Hepatocyte (in vitro differentiated cells): ENCODE data around the gene ARMC3.

Experiments used
- CTCF ChIP-seq: fragments of 200-600 bp; sonication (generic); IDR thresholded peaks from 2 replicates; pipeline ENCODE4 v1.5.1; 2016; ENCODE audit warnings: antibody characterized with exemption, mild to moderate bottlenecking; ENCODE audit not compliant: poor library complexity
- EZH2 ChIP-seq: fragments of 200-600 bp; sonication (generic); IDR thresholded peaks from 2 replicates; pipeline ENCODE4 v1.6.1; 2016; ENCODE audit warnings: antibody characterized with exemption, mild to moderate bottlenecking, borderline replicate concordance
- EZH2phosphoT487 ChIP-seq: fragments of 200-600 bp; sonication (generic); IDR thresholded peaks from one replicate; pipeline ENCODE4 v1.6.1; 2018; ENCODE audit warnings: antibody characterized with exemption, mild to moderate bottlenecking, low read depth, moderate library complexity; ENCODE audit not compliant: unreplicated experiment, severe bottlenecking

DNA sequence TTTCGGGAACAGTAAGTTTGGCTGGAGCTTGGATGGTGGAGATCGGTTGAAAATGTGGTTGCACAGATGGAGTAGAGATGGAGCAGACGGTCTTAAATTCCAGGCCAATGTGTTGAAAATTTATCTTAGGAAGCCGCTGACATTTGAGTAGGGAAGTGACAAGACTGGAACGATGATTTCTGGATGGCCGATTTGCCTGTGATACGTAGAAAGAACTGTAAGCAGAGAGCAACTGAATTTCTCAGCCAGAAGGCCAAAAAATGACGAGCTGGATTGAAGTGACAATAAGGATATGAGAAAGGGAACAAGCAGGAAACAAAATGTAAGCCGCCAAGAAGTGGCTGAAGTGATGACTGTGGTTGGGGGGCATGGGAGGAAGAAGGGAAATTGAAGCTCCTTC lies 687 bp upstream of the ARMC3 start:
- TF ChIP-seq CTCF = no peak
- TF ChIP-seq EZH2 = no peak
- TF ChIP-seq EZH2phosphoT487 = no peak
